K562 (cell line): ENCODE results near the gene TPGS1. TPM values are rescaled to one million over a fixed set of nuclear protein-coding genes. Genes with fewer than 3 reads are reported as not detected.

Experiments used
- ATAC-seq: fragments of 200-7000 bp; cut with Tn5 transposase; 3 replicates; pipeline ENCODE4 v1.9.1; 2020; ENCODE audit warnings: moderate library complexity
- BruUV-seq: library from RNA; stranded (reverse); fragments of 400-500 nt; replicated peaks from 2 replicates; lab custom pipeline; 2021; lab: Mats Ljungman, UMichigan
- CTCF ChIA-PET: fragments of 300-600 bp; formaldehyde crosslinking; extraction: SDS; loops from one replicate; lab custom pipeline; 2021; ENCODE audit warnings: low intra/inter-chr PET ratio; lab: Yijun Ruan, JAX
- POLR2A ChIA-PET: fragments of 300-600, 350-650 bp; sonication (Branson Sonifier 250); formaldehyde crosslinking; extraction: SDS; loops from one replicate; lab custom pipeline; 2021; ENCODE audit warnings: antibody characterized with exemption, inconsistent platforms; lab: Yijun Ruan, JAX
- DNase-seq, 4 experiments: peaks; one replicate each; pipeline versions ENCODE4 v3.0.0 to v3.0.0-alpha.2; 2011 to 2018; ENCODE audit warnings: low spot score in 3 of 4, mixed read lengths in 3 of 4; ENCODE audit errors: extremely low read depth in 1 of 4
- FAIRE-seq: peaks from 2 replicates; lab custom pipeline; 2011; peaks lifted over from hg19 to GRCh38; lab: Jason Lieb, UNC
- H2AFZ ChIP-seq: 2 replicates; pipeline ENCODE4 v1.6.0; 2011; ENCODE audit warnings: low read depth, low read length, control low read depth, inconsistent platforms
- H3K27ac ChIP-seq: fragments of 200-600 bp; 3 replicates; pipeline ENCODE4 v1.8.0; 2011; ENCODE audit warnings: low read depth, mild to moderate bottlenecking, control low read depth, inconsistent platforms, low read length, moderate library complexity, mixed read lengths; ENCODE audit errors: extremely low read depth
- H3K27me3 ChIP-seq, 2 experiments: fragments of 300-600 bp in 1 of 2; 2 replicates in 1 of 2; 3 replicates in 1 of 2; pipeline versions ENCODE4 v1.6.0 to v1.8.0; 2011; ENCODE audit warnings: inconsistent platforms in 2 of 2, low read length in 2 of 2, mild to moderate bottlenecking in 1 of 2, mixed read lengths in 1 of 2, moderate library complexity in 1 of 2; ENCODE audit not compliant: control insufficient read depth in 2 of 2, insufficient read depth in 2 of 2
- H3K36me3 ChIP-seq: fragments of 300-600 bp; 3 replicates; pipeline ENCODE4 v1.8.0; 2011; ENCODE audit warnings: mild to moderate bottlenecking, low read length, inconsistent platforms; ENCODE audit not compliant: control insufficient read depth, insufficient read depth
- H3K4me1 ChIP-seq, 2 experiments: fragments of 200-600 bp in 1 of 2; replicated peaks in 1 of 2; 2 replicates in 1 of 2; 3 replicates in 1 of 2; pipeline versions ENCODE4 v1.5.1 to v1.8.0; 2011; ENCODE audit warnings: inconsistent platforms in 2 of 2, low read length in 2 of 2, mild to moderate bottlenecking in 1 of 2, mixed read lengths in 1 of 2, moderate library complexity in 1 of 2; ENCODE audit not compliant: control insufficient read depth in 2 of 2, insufficient read depth in 2 of 2
- H3K4me2 ChIP-seq: 2 replicates; pipeline ENCODE4 v1.6.1; 2011; ENCODE audit warnings: low read length, control low read depth, inconsistent platforms, mixed read lengths; ENCODE audit not compliant: insufficient read depth
- H3K4me3 ChIP-seq: fragments of 200-600 bp; sonication (generic), shearing (Covaris generic); 2 replicates; pipeline ENCODE4 v1.5.1; 2016; ENCODE audit warnings: control low read depth, inconsistent platforms
- H3K79me2 ChIP-seq: fragments of 200-600 bp; 3 replicates; pipeline ENCODE4 v1.8.0; 2011; ENCODE audit warnings: low read length, inconsistent platforms; ENCODE audit not compliant: control insufficient read depth, insufficient read depth
- H3K9ac ChIP-seq, 2 experiments: 2 replicates each; pipeline versions ENCODE4 v1.6.0 to v1.6.1; 2011; ENCODE audit warnings: low read depth in 2 of 2, low read length in 2 of 2, control low read depth in 1 of 2, inconsistent platforms in 1 of 2, mild to moderate bottlenecking in 1 of 2, mixed read lengths in 1 of 2; ENCODE audit not compliant: insufficient read depth in 1 of 2
- H3K9me1 ChIP-seq: one replicate; pipeline ENCODE4 v1.6.0; 2011; ENCODE audit warnings: inconsistent platforms, mild to moderate bottlenecking, low read length, moderate library complexity; ENCODE audit not compliant: control insufficient read depth, insufficient read depth
- H3K9me3 ChIP-seq: replicated peaks from 2 replicates; pipeline ENCODE4 v1.5.1; 2011; ENCODE audit warnings: low read depth, low read length, inconsistent platforms; ENCODE audit not compliant: control insufficient read depth, insufficient read depth
- H4K20me1 ChIP-seq: replicated peaks from 2 replicates; pipeline ENCODE4 v1.6.1; 2011; ENCODE audit warnings: low read length, inconsistent platforms, mixed read lengths; ENCODE audit not compliant: control insufficient read depth, insufficient read depth
- CREBBP ChIP-seq: IDR thresholded peaks from one replicate; pipeline ENCODE4 v1.6.1; 2012; ENCODE audit warnings: low read depth, mild to moderate bottlenecking, control low read depth, inconsistent platforms, low read length
- ELF1 ChIP-seq: fragments of 200-800 bp; sonication (Bioruptor generic); IDR thresholded peaks from 2 replicates; pipeline ENCODE4 v1.6.1; 2016; ENCODE audit warnings: missing genetic modification characterization, missing compliant biosample characterization
- NRF1 ChIP-seq, 2 experiments: fragments of 450-650 bp; IDR thresholded peaks in 1 of 2; conservative IDR thresholded peaks in 1 of 2; 2 replicates each; pipeline ENCODE4 v1.6.1; 2014; ENCODE audit warnings: mild to moderate bottlenecking in 2 of 2
- PCBP1 ChIP-seq: fragments of 200-400 bp; formaldehyde crosslinking; IDR thresholded peaks from 2 replicates; pipeline ENCODE4 v1.6.1; 2018; ENCODE audit warnings: mild to moderate bottlenecking, low read depth, low read length; ENCODE audit not compliant: poor library complexity, severe bottlenecking
- PHF8 ChIP-seq: fragments of 200-600 bp; sonication (generic); IDR thresholded peaks from 2 replicates; pipeline ENCODE4 v1.6.1; 2012; ENCODE audit warnings: mixed run types, mild to moderate bottlenecking, inconsistent platforms, low read length, moderate library complexity, borderline replicate concordance
- RBM15 ChIP-seq: fragments of 200-400 bp; formaldehyde crosslinking; IDR thresholded peaks from 2 replicates; pipeline ENCODE4 v1.6.1; 2018; ENCODE audit warnings: mild to moderate bottlenecking, low read length, moderate library complexity; ENCODE audit not compliant: insufficient read depth
- SIX5 ChIP-seq, 2 experiments: IDR thresholded peaks; 2 replicates each; pipeline ENCODE4 v1.6.1; 2011; ENCODE audit warnings: low read length in 2 of 2, borderline replicate concordance in 1 of 2, low read depth in 1 of 2, mild to moderate bottlenecking in 1 of 2, moderate library complexity in 1 of 2; ENCODE audit not compliant: insufficient read depth in 1 of 2
- ZNF668 ChIP-seq: fragments of 250-450 bp; sonication (Bioruptor Pico); IDR thresholded peaks from 2 replicates; pipeline ENCODE4 v1.8.0; 2022; ENCODE audit warnings: mild to moderate bottlenecking, inconsistent platforms
- WGBS: fragments of 100-300 bp; shearing (Covaris generic); methylation state at CpG from one replicate; pipeline ENCODE4 v1.1.6; 2016; ENCODE audit warnings: low coverage, mixed read lengths; ENCODE audit not compliant: insufficient coverage; ENCODE audit errors: missing lambda C conversion rate; 5-methylcytosine and 5-hydroxymethylcytosine counted together
- in situ Hi-C: fragments of 300-500 bp; cut with MboI; formaldehyde crosslinking; loops from 4 replicates; pipeline ENCODE4 v1.15.0; 2018; ENCODE audit warnings: inconsistent platforms, mixed read lengths
- intact Hi-C: fragments of 100-400 bp; cut with micrococcal nuclease; formaldehyde crosslinking; loops from 2 replicates; pipeline ENCODE4 v1.14.2; 2022
- polyA plus RNA-seq, 8 experiments: library from polyadenylated mRNA; depleted of rRNA in 4 of 8; stranded (reverse) in 5 of 8; unstranded in 3 of 8; fragments of >200 nt; fragmentation: Nextera tagmentation in 2 of 8; fragmentation: Illumina TruSeq in 1 of 8; extraction: Ambion mirVana in 2 of 8; extraction: Trizol in 1 of 8; gene quantifications; 2 replicates each; pipeline versions ENCODE4 v1.2.1 to v1.2.3, GENCODE V29; 2011 to 2014; ENCODE audit warnings: inconsistent platforms in 1 of 8, missing spikeins in 1 of 8
- total RNA-seq, 7 experiments: library from RNA; depleted of rRNA in 6 of 7; stranded (reverse); fragments of >200 nt in 6 of 7; fragmentation: Illumina TruSeq in 2 of 7; extraction: Trizol in 2 of 7; gene quantifications; 2 replicates each; pipeline versions ENCODE4 v1.2.1 to v1.2.3, GENCODE V29; 2011 to 2021; ENCODE audit warnings: low replicate concordance in 1 of 7
- TF ChIP-seq, protein P1 (sequence below): fragments of 250-450 bp; sonication (Bioruptor Pico); IDR thresholded peaks from 2 replicates; pipeline ENCODE4 v1.5.0; 2021; ENCODE audit warnings: mild to moderate bottlenecking, moderate library complexity
- TF ChIP-seq, protein P2 (sequence below): fragments of 250-450 bp; sonication (Bioruptor Pico); IDR thresholded peaks from 2 replicates; pipeline ENCODE4 v1.8.0; 2022; ENCODE audit warnings: inconsistent platforms
- TF ChIP-seq, protein P3 (sequence below): fragments of 150-350 bp; conservative IDR thresholded peaks from 2 replicates; pipeline ENCODE4 v1.6.1; 2014; ENCODE audit warnings: low read length

Gene TPGS1
- total and polyA plus RNA-seq, 9 of the 15 experiments (the other 6 are each of a cell fraction or from before 2014, with no cell fraction given) = 0.30 to 31.6 (median 1.2) TPM; not detected in 2

DNA sequence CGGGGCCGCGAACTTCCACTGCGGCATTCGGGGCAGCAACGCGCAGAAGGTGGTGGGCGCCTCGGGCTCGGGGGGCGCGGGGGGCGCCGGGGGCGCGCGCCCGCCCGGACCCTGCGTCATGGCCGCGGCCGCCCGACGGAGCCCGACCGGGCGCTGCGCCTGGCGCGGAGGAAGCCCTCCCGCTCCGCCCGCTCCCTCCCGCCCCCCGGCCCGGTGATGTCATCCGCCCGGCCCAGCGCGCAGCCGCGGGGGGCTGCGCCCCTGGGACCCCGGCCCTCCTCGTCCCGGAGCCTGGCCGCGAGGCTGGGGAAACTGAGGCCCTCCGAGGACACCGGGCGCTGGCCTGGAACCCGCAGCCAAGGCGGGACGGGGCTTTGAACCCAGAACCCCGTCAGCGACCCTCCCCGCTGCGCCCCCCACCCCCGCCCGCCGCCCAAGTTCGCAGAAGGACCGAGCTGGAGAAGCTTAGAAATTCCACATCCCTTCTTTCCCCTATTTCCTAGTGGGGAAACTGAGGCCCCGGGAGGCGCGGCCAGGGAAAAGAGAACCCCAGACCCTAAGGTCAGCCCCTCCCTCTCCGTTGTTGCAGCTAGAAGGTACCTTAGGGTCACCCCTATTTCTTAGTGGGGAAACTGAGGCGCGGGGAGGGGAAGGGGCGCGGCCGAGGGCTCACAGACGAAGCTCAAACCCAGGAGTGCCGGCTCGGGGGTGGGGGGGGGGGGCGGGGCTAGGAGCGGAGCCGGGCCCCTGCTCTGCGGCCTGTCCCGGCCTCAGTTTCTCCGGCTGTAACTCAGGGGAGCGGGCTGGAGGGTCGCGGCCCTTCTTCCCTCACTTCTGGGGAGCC lies 46.2 kb upstream of the TPGS1 start, which contains the start of gene SHC2:
Gene SHC2 (minus strand): TSS at position 157 of the 844 bp plus-strand sequence. CDS start 37 bp downstream, at position 120.
- FAIRE-seq = no peak
- Histone ChIP-seq H4K20me1 (no peaks in the 10 kb centered on the region), H3K9ac (peak within 1 kb of the TSS; percentile 59 to 84; a peak in 3 of 4 replicates), H3K9me1 (no peaks in the 10 kb centered on the region), H3K4me1 (peaks cover 5 to 39% of the 10 kb centered on the region in 2 experiments; a peak in 4 of 5 replicates), H2AFZ (peak within 1 kb of the TSS; percentile 72), H3K27ac (peak within 1 kb of the TSS; percentile 2; the same call in 1 of the 3 replicates), H3K79me2 (no peaks in the 10 kb centered on the region), H3K27me3 (peaks cover 0 to 18% of the 10 kb centered on the region in 2 experiments; a peak in 2 of 5 replicates), H3K9me3 (no peaks in the 10 kb centered on the region; the same call in 1 of the 2 replicates), H3K4me2 (peak within 1 kb of the TSS; percentile 76), H3K36me3 (no peaks in the 10 kb centered on the region), H3K4me3 (peak within 1 kb of the TSS; percentile 36)
- ChIA-PET CTCF (no interaction called here), POLR2A (interaction anchor here (0.6 kb wide), 3 partner anchors 34 to 151 kb away, joined by 3 to 4 read pairs (median 3); no protein-coding TSS in a partner anchor)
- no TSS peak for BruUV-seq
- 0% methylated on average over 9 of the region's 85 CpGs for WGBS
- DNase-seq = peak in 3 of 4 experiments; percentile 42 to 72 (median 68)
- no peak for ATAC-seq
- in situ Hi-C loops = no loop called here
- intact Hi-C loops = no loop called here
- TF ChIP-seq RBM15 = no peak
- peak; percentile 47 for TF ChIP-seq PCBP1
- TF ChIP-seq PHF8 = peak; percentile 41; the same call in 1 of the 2 replicates
- TF ChIP-seq NRF1 (conservative IDR thresholded peaks at IDR 0.05 in 1 of 2, IDR thresholded peaks at IDR 0.05 in 1 of 2) = peak; percentile 41 to 50; a peak in 2 of 4 replicates
- TF ChIP-seq, protein P1, sequence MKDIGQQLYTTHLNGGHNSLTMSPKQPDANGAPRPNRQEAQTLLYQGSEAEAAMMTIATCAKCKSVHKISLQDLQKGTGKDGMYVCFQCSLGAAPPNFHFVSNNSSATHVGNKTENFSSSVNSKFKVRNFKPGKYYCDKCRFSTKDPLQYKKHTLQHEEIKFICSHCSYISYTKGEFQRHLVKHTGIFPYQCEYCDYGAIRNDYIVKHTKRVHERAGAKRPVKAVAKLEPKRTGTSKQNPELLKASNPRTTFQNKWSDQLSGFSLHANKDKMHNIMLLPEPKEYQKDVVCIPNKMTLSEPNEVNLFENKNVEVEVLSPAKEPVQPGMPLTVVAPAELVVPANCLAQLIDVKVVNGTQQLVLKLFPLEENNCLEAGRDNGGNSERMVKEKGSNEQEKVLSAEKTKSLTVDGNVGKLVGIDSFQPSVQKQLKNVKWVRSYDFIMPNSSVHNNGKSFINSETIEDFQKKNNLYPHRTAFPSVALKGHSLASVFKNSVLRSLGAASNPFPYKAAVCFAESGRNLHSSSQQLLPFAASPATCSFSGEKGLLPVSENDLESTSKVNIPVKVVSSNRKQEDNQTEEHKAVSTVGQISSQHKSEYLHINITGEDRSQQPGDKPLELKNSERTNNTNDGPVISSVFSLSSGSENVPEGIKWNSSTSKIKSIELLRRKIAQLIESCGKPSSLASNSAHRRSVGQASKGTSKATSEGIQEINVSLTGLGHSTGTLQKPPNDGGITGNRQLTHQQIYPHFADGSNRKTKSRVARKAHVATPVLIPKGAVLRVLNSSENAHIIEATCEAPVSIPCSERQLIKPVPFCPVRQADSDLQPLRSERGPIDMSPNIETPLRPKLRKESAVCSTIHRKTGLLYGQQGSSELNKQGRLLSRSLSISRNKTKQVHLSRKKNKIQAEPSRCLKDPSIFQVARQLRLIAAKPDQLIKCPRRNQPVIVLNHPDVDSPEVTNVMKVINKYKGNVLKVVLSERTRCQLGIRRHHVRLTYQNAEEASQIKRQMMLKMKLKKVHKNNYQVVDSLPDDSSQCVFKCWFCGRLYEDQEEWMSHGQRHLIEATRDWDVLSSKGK (CRISPR knock-in tag) = no peak
- TF ChIP-seq, protein P2, sequence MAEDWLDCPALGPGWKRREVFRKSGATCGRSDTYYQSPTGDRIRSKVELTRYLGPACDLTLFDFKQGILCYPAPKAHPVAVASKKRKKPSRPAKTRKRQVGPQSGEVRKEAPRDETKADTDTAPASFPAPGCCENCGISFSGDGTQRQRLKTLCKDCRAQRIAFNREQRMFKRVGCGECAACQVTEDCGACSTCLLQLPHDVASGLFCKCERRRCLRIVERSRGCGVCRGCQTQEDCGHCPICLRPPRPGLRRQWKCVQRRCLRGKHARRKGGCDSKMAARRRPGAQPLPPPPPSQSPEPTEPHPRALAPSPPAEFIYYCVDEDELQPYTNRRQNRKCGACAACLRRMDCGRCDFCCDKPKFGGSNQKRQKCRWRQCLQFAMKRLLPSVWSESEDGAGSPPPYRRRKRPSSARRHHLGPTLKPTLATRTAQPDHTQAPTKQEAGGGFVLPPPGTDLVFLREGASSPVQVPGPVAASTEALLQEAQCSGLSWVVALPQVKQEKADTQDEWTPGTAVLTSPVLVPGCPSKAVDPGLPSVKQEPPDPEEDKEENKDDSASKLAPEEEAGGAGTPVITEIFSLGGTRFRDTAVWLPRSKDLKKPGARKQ (CRISPR knock-in tag) = no peak
- TF ChIP-seq SIX5 (IDR thresholded peaks at IDR 0.05; ENCODE audit: borderline replicate concordance in 1 of 2, insufficient read depth in 1 of 2, low read depth in 1 of 2, low read length in 2 of 2) = no peak
- no peak for TF ChIP-seq ZNF668
- TF ChIP-seq CREBBP = no peak
- no peak for TF ChIP-seq ELF1 (tag)
- TF ChIP-seq, protein P3, sequence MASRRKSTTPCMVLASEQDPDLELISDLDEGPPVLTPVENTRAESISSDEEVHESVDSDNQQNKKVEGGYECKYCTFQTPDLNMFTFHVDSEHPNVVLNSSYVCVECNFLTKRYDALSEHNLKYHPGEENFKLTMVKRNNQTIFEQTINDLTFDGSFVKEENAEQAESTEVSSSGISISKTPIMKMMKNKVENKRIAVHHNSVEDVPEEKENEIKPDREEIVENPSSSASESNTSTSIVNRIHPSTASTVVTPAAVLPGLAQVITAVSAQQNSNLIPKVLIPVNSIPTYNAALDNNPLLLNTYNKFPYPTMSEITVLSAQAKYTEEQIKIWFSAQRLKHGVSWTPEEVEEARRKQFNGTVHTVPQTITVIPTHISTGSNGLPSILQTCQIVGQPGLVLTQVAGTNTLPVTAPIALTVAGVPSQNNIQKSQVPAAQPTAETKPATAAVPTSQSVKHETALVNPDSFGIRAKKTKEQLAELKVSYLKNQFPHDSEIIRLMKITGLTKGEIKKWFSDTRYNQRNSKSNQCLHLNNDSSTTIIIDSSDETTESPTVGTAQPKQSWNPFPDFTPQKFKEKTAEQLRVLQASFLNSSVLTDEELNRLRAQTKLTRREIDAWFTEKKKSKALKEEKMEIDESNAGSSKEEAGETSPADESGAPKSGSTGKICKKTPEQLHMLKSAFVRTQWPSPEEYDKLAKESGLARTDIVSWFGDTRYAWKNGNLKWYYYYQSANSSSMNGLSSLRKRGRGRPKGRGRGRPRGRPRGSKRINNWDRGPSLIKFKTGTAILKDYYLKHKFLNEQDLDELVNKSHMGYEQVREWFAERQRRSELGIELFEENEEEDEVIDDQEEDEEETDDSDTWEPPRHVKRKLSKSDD = no peak
